ENCODE data around the gene EFCAB14.

DNA sequence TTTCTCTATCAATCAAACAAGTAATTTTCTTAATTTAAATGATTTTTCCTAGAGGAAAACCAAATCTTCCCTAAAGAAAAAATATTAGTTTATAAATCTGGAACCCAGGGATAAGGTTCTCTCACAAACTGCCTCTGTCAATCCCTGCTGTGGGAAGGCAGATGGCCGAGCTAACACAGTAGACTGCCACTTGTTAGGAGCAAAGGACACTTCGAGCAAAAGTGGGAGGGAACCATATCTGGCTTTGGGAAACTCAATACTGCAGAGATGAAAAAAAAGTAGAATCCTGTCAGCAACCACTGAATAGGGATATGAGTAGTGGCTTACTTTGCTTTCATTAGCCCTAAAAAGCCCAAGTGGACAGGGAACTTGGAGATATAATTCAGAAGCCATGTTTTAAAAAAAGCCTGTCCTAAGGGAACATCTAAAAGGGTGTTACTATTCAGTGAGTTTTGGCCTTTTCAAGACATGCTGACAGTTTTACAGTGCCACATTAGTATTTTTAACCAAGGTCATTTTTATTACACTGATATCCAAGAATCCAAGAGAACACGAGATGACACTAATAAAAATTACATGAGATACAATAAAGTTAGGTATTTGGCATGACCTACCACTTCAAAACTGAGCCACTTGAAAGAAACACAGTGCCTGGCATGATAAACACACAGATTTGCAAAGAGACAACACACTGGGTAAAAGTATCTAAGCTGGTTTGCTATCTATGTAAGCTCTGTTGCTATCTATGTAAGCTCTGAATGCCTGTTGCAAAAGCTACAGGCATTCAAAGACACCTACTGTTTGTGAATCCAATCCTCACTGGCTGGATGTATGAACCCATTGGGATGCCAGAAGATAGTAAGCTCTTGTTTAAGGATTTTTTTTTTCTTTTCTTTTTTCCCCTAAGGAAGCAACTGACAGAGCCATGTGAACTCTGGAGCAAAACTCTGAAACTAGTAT lies 25.8 kb downstream of the EFCAB14 start:
- TF ChIP-seq, protein P1, sequence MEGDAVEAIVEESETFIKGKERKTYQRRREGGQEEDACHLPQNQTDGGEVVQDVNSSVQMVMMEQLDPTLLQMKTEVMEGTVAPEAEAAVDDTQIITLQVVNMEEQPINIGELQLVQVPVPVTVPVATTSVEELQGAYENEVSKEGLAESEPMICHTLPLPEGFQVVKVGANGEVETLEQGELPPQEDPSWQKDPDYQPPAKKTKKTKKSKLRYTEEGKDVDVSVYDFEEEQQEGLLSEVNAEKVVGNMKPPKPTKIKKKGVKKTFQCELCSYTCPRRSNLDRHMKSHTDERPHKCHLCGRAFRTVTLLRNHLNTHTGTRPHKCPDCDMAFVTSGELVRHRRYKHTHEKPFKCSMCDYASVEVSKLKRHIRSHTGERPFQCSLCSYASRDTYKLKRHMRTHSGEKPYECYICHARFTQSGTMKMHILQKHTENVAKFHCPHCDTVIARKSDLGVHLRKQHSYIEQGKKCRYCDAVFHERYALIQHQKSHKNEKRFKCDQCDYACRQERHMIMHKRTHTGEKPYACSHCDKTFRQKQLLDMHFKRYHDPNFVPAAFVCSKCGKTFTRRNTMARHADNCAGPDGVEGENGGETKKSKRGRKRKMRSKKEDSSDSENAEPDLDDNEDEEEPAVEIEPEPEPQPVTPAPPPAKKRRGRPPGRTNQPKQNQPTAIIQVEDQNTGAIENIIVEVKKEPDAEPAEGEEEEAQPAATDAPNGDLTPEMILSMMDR (IDR thresholded peaks at IDR 0.05; ENCODE audit: poor library complexity, severe bottlenecking): no peak
- TF ChIP-seq EZH2 (IDR thresholded peaks at IDR 0.05; ENCODE audit: borderline replicate concordance, insufficient read depth, low read length, poor library complexity, severe bottlenecking): no peak
- no peak for TF ChIP-seq POLR2AphosphoS5 (IDR thresholded peaks at IDR 0.05)
- TF ChIP-seq TAF1 (IDR thresholded peaks at IDR 0.05; ENCODE audit: low read depth): no peak

All from neural cell (in vitro differentiated cells).